ENCODE results near the gene SLBP.

Gene SLBP

GRCh38 chr4:1748465-1748995 lies 36.4 kb upstream of the SLBP start:
- DNase-seq (ENCODE audit: insufficient read length, low spot score) (peak; percentile 97), FAIRE-seq (no peak)
- TF ChIP-seq CTCF (IDR thresholded peaks at IDR 0.05; ENCODE audit: insufficient read depth, missing control alignments) = peak; percentile 67

GRCh38 chr4:1747603-1747967 lies 35.5 kb upstream of the SLBP start:
- no peak for TF ChIP-seq CTCF (IDR thresholded peaks at IDR 0.05; ENCODE audit: insufficient read depth, missing control alignments)
- DNase-seq (ENCODE audit: insufficient read length, low spot score) = no peak
- FAIRE-seq = no peak

DNA sequence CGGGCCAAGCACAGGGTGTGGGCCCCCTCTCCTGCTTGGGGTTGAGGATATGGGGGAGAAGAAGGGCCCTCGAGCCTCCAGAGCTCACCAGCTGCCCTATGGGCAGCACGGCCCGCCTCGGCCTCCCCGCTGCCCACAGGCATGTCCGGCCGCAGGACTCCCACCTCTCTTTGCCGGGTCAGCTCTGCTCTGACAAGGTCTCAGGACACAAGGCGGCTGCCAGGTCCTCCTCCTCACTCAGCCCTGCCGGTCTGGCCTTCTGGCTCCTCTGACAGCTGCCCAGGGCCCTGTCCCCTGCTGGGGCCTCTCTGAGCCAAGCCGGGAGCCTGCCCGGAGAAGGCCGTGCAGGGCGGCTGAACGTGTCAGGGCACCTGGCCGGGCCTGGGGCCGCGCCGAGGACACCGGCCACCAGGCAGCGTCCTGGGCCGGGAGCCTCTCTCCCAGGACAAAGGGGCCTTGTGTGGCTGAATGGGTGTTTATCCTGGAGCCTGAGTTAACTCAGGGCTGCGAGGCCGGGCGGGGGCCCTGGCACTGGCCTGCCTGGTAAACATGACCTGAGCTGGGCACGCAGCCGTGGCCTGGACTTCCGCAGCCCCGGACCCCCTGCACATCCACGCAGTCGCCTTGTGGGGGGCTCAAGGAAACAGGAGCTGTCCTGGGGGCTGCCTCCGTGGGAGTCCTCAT lies 34.9 kb upstream of the SLBP start:
- no peak for TF ChIP-seq CTCF (IDR thresholded peaks at IDR 0.05; ENCODE audit: insufficient read depth, missing control alignments)
- DNase-seq (ENCODE audit: insufficient read length, low spot score) = no peak

GRCh38 chr4:1746265-1746691 lies 34.2 kb upstream of the SLBP start:
- TF ChIP-seq CTCF (IDR thresholded peaks at IDR 0.05; ENCODE audit: insufficient read depth, missing control alignments) = peak; percentile 74
- no peak for FAIRE-seq

More for the DNA sequence above, 34.9 kb upstream of the SLBP start:
- no peak for FAIRE-seq

DNA sequence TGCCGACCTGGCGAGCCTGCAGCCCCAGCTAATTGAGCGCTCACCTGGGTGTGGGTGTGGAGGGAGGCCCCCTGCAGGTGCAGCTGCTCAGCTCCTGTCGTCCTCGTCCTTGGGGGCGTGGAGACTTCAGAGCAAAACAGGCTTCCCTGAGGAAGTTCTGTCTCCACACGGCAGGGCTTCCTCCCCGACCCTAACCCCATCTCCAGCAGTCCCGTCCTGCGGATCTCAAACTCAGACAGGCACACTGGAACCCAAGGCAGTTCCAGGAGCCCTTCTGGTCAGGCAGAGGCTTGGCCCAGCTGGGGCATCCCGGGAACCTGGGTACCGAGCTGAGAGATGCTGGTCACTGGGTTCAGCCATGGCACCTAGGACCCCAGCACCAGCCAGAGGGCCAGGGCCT lies 33.6 kb upstream of the SLBP start:
- DNase-seq (ENCODE audit: insufficient read length, low spot score) (no peak), FAIRE-seq (no peak)
- no peak for TF ChIP-seq CTCF (IDR thresholded peaks at IDR 0.05; ENCODE audit: insufficient read depth, missing control alignments)

More at GRCh38 chr4:1746265-1746691, 34.2 kb upstream of the SLBP start:
- peak; percentile 88 for DNase-seq (ENCODE audit: insufficient read length, low spot score)

DNA sequence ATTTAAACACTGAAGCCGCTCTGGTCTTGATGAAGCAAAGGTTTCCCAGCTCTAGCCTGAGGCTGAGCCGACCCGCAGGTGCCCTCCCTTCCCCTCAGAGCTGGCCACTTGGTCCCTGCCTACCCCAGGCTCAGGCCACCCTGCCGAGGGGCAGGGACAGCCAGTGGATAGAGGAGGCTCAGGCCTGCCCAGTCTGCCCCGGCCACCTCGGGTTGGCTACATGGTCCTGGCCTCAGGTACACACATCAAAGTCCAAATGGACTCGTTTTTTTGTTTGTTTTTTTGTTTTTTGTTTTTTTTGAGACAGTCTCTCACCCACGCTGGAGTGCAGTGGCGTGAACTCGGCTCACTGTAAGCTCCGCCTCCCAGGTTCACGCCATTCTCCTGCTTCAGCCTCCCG lies 33.0 kb upstream of the SLBP start:
- DNase-seq (ENCODE audit: insufficient read length, low spot score) = no peak
- no peak for TF ChIP-seq CTCF (IDR thresholded peaks at IDR 0.05; ENCODE audit: insufficient read depth, missing control alignments)
- no peak for FAIRE-seq

- no peak for TF ChIP-seq CTCF (IDR thresholded peaks at IDR 0.05; ENCODE audit: insufficient read depth, missing control alignments)
- no peak for DNase-seq (ENCODE audit: insufficient read length, low spot score)
- FAIRE-seq = no peak
Observed at GRCh38 chr4:1744552-1744951, 32.4 kb upstream of the SLBP start.
